NCI-H2081 (cell line): ENCODE measurements around the gene UBASH3B.

Experiments
- DNase-seq, 2 experiments: peaks; one replicate each; lab custom pipeline; 2025; lab: John Stamatoyannopoulos, UW

The UBASH3B gene

DNA sequence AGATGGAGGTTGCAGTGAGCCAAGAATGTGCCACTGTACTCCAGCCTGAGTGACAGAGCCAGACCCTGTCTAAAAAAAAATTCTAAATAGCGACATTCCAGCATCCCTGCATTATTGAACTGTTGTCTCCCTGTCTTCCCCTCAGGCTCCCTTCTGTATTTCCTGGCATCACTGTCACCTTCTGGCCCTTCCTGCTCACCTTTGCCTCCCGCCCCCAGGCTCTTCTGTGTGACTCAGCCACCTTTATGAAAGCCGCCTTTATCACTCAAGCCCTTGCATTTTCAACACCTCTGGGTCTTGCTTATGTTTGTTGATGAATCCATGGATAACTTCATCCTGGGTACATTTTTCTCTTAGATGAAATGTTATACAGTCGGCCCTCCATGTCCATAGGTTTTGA lies 21.1 kb downstream of the UBASH3B start:
- DNase-seq, result no peak

DNA sequence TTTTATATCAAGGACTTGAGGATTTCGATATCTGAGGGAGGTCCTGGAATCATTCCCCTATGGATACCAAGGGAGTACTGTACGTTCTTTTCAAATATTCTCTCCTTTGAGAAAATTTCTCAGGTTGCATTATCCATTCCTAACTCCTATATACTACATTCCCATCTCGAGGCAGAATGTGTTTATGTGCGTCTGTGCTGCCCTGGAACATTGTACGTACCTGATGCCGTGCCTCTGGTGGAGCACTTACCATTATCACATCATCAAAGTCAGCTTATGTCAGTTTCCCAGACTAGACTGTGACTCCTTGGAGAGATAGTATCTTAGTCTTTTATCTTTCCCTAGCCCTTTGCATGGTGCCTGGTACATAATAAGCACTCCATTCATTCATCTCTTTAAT lies 21.7 kb downstream of the UBASH3B start:
- no peak for DNase-seq

DNA sequence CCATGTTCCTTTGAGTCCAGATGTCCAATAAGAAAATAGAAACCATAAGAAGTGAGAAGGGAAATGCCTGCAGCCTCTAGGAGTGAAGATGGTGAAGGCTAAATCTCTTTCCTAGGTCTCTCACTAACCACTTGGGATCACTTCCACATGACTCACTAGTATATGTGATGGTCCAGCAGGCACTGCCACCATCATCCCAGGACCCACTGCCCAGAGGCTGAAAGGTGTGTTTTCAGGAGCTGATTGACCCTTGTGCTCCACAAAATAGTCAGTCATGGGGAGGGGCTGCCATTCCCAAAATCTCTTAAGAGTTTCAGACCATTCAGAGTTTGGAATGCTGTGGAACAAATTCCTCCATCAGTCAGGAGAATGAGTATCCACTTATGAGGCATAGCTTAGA lies 22.9 kb downstream of the UBASH3B start:
- no peak for DNase-seq

DNA sequence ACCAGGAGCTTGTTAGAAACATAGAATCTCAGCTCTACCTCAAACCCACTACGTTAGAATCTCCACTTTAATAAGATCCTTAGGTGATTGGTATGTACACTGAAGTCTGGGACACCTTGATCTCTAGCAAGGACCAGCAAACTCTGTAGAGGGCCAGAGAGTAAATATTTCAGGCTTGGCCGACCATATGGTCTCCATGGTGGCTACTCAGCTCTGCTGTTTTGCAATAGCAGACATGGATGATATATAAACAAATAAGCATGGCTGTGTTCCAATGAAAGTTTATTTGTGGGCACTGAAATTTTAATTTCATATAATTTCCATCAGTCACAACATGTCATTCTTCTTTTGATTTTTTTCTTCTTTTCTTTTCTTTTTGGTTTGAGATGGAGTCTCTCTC lies 23.9 kb downstream of the UBASH3B start:
- DNase-seq, result no peak

DNA sequence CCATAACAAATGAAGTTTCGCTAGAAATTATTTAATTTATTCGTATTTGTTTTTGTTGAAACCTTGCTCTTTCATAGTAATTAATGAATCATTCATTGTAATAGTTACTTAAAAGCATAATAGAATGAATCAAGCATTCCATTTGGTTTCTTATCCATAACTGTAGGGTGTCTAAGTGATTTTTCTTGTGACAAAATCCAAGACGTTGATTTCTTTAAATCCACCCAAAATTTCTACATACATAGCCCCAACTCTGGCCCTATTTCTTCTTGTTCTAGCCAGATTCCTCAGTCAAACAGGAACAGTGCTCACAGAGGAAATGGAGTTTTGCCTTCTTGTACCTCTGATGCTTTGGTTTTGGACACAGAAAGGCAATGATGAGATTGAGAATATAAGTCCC lies 25.5 kb downstream of the UBASH3B start:
- no peak for DNase-seq

DNA sequence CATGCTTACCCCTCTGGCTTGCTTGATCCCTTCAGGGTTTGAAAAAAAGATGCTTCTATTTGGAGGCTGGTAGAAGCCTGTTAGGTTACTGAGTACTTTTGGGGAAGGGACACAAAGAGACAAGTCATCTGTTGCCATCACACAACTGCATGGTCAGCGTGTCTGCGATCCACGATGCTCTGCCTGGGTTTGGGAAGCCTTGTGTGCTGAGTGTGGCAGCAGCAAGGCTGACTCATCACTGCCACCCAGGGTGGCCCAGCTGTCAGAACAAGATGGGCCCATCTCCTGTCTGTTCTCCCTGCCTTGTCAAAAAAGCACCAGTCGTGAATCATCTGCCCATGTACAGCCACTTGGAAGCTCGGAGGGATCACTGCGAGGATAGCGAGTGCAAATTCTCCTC lies 26.2 kb downstream of the UBASH3B start:
- DNase-seq, result no peak

DNA sequence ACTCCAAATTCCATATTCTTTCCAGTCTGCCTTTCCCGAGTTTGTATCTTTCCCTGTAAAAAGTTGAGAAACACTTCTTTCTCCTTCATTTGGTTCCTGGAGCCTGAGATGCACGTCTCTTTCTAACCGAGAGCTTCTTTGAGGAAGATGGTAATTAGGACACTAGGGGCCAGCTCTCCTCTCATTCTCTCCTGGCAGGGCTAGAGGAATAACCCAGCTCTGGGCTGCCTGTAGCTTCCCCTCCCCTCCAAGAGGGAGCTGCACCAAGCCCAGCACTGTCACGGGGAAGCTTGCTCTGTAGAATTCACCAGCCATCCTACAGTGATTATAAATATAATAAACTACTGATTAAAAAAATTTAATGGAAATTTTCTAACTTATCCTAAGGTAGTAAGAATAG lies 26.9 kb downstream of the UBASH3B start:
- DNase-seq, result no peak

DNA sequence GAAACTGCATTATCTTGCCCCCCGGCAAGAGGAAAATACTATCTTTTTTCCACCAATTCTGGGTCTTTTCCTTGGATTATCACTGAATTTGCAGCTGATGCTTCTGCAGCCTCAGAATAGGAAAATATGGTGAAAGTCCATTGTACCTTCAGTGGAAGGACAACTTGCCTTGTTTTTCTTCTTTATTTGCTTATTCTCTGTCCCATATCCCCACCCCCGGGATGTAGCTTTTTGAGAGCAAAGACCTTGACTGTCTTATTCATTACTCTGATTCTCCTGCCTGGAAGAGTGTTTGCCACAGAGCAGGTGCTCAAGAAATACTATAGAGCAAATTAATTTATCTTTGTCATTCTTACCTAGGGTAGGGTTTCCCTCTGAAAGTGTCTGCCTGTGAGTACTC lies 29.5 kb downstream of the UBASH3B start:
- DNase-seq, result no peak

DNA sequence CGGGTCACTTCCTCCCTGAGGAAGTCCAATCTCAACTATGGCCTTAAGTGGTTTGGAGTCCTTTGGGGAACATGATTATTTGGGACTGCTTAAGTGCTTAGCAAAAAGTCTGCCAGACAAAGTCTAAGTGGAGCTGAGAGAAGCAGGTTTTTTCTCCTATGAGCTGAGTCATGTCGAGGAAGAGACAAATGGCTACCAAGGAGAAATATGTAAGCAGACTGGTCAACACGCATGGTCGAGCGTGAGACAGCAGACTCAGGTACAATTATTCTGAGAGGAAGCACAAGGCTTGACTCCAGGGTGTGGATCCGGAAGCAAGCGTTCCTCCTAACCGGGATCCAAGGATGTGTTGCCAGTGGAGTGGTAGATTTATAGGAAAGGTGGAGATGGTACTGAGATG lies 30.6 kb downstream of the UBASH3B start:
- no peak for DNase-seq

DNA sequence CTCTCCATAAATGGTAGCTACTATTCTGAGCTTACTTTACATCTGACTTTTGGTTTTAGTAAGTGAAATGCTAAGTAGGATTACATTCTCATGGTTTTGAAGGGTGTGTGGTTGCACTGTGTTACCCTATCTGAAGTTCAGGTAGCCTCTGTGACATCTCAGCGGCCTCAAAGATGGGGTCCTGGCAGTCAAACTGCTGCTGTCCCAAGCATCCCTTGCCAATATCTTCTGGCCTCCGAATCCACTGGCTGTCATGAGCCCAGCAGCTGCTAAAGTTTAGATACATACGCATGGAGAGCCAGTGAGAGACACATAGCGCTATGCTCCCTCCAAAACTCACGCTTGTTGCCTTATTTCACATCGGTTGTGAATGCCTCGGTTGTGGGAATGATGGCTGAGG lies 34.9 kb downstream of the UBASH3B start:
- no peak for DNase-seq

DNA sequence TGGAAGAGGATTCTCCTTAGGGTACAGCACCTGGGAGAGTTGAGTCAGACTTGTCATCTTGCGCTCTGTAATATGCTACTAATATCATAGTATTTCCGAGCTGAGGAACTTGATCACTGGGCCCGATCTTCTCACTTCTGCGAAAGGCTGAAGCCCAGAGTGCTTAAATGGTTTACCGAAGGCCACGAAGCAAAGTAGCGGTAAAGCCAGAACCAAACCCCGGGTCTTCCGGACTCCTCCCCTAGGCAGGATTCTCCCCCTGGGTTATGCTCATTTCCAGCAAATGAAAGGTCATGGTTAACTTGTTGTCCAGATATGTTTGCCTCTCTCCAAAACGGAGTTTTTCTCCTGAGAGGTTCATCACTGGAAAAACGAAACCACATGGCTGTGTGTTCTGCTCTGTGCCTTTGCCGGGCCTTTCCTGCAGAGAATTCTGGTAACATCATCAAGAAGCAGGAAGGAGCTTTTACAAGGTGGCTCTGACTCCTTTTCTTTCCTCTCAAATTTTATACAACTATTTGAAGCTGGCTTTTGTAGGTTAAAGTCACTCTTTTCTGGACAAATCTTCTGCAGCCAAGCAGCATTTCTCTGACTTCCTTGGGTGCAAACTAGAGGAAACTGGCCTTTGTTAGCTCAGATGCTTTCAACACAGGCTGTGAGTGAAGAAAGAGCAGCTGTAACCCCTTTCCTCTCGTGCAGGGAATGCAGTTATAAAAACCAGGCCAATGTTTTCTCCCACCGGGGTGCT lies 35.5 kb downstream of the UBASH3B start:
- DNase-seq, result no peak

DNA sequence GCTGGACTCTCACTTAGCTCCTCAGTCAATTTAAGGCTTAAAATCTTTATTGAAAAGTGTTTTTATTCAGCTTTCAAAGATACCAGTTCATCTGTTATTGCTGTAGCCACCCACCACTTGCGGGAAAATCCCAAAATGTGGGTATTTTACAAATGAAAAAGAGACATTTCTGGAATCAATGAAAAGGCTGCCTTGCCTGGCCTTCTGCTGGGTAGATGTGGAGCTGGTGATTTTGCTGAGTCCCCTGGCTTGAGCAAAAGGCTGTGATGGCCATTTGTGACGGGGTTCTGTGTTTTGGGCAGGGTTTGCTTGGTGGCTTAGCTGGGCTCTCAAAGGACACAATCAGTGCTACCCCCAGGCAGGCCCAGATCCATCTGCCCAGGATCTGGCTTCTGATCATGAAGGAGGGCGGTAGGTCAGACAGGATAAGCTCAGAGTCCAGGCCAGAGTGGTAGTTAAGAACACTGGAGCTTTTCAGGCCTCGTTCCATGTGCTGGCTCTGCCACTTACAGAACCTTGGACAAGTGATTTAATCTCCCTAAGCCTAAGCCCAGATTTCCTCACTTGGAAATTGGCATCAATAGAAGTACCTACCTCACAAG lies 36.1 kb downstream of the UBASH3B start:
- DNase-seq, result no peak

DNA sequence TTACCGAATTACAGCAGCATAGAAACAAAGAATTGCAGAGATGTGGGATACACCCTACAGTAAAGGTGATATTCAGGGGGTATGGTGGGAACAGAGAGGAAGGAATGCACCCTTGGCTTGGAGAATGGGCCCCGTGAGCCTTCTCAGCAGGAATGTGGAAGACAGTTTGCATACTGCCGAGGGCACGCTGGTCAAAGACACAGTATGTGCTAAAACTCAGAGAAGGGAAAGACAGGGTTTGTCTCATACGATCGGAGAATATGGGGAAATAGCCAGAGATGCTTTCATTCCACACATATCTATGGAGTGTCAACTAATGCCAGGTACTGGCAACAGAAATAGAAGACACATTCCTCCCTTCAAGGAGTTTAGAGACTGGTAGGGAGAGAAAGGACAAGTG lies 36.9 kb downstream of the UBASH3B start:
- DNase-seq, result no peak

DNA sequence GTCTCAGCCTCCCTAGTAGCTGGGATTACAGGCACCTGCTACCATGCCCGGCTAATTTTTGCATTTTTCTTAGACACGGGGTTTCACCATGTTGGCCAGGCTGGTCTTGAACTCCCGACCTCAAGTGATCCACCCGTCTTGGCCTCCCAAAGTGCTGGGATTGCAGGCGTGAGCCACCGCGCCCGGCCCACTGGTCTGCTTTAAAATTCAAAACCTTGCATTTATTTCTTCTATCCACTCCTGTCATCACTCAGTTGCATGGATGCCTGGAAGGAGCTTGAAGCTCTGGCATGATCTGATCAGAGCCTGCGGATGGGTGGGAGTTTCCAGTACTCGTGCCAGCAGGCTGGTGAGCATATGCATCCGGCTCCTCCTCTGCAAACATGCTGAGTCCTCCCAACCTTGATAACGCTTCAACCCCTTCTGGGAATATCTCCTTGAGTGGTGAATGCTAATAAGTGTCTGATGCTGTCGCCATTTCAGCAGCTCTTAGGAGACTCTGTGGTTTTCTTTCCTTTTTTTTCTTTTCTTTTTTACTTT lies 39.6 kb downstream of the UBASH3B start:
- DNase-seq, result no peak

DNA sequence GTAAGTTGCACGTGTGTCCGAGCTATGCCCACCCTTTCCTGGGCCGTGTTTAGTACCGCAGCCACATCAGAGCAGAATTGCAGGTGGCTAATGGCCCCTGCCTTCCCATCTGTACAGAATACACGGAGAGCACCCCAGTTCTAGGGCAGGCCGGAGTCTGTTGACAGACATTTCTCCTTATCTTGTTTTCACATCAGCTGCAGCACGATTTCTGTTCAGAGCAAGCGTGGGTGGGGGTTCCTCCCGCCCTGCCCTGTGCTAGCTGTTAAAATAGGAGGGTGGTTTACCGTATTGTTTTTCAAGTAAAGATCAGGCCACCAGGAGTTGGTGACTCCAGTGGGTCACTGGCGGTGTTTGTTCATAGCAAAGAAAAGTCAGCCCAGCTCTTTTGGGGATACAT lies 41.1 kb downstream of the UBASH3B start:
- DNase-seq, result no peak

DNA sequence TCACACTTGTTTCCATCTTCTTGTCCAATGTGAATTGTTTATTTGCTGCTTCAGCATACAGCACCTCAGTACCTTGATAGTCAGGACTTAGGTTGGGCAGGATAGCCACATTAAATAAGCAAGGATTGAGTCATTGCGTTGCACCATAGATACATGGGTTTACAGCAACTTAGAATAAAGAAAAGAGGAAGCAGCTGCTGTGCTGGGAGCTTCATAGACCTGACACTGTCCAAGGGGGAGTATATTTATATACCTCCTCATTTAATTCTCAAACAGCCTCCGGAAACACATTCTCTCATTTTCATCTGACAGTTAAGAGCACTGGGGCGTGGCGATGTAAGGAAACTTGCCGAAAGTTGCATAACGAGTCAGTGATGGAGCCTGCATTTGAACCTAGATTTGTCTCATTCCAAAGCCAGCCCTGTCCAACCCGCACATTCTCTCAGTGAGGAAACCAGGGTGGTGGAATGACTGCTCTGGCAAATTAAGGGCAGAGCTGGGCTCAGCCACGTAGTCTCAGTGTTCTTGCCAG lies 42.2 kb downstream of the UBASH3B start:
- DNase-seq, result no peak

DNA sequence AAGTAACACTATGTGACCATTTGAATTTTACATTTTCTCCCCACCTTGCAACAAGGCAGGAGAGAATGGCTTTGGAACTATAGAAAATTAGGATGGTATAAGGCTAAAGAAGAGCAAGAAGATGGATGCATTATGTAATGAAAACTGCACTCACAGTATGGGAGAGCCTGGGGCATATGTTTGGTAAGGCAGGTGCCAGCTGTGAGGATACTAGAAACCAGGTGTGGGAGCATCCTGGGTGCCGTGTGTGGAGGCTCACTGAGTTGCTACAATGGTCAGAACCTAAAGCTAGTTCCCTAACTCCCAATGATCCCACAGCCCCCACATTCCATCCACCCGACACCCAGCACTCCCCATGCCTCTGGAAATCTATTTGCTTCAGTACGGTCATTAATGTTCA lies 42.9 kb downstream of the UBASH3B start:
- DNase-seq, result no peak

DNA sequence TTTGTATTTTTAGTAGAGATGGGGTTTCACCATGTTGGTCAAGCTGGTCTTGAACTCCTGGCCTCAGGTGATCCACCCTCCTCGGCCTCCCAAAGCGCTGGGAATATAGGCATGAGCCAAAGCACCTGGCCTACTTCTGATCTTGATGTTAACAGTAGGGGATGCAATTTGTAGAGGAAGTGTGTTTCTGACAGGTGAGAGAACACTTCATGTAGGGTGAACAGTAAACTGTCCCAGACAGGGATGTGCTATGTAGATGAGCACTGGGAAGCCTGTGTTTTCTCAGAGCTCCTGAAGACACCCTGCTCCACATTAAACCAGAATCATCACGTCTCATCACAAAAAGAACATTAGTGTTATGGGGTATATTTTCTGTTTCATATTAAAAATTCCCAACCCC lies 45.1 kb downstream of the UBASH3B start:
- DNase-seq, result no peak

DNA sequence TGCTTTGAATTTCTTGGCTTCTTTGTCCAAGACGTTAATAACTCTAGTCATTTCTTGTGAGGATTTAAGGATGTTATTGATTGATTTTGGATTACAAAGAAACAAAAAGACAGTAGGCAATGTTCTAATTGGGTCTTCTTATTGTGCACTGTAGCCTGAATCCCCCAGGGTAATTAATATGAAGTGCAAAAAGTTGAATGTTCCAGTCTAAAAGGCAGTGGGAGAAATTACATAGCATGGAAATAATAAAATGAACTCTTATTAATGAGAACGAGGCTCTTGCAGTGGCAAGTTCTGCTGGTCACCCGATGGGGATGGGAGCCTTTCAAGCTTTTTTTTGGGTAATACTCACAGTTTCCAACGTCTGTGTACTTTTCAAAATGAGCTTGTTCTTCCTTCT lies 45.6 kb downstream of the UBASH3B start:
- DNase-seq, result no peak

DNA sequence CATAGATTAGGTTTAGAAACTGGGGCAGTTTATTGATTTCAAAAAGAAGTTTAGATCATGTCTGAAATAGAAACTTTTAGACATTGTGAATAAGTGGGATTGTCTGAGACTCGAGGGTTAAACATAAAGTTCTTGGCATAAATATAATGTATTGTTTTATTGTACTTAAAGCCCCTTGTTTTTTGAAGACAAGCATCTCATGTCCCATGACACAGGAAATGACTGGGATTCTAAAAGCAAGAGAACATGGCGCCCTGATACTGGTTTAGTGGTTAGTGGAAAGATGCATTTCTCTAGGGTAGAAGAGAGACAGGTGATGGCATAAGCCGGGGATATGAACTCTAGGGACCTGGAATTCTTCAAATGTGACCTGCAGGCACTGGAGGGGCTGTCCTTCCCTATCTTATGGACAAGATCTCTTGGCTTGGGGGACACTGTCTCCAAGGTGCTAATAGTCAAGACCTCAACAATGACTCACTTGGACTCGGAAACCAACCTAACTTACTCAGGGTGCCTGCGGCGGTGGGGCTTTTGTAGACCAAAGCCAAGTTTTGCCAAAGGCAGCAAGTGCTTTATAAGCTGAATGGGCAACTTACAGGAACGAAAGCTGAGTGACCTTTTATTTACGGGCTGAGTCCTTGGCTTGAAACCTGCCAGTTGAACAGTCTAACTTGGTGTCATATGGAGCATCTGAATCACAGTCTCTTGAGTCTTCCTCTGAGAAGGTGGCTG lies 48.2 kb downstream of the UBASH3B start:
- no peak for DNase-seq

DNA sequence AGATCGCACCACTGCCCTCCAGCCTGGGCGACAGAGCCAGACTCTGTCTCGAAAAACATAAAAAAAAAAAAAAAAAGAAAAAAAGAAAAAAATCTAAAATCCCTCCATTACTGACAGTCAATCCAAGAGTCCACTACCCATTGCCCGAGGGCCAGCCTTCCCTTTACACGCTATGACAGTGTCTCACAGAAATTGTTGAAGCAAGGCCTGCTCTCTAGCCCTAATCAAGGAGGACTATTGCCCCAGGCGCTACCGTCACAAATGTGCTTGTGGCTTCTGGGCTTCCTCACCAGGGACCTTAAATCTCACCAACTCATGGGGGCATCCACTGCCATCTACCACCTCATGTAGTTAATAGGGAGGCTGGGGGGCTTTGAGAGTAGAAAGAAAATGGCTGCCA lies 49.9 kb downstream of the UBASH3B start:
- no peak for DNase-seq

DNA sequence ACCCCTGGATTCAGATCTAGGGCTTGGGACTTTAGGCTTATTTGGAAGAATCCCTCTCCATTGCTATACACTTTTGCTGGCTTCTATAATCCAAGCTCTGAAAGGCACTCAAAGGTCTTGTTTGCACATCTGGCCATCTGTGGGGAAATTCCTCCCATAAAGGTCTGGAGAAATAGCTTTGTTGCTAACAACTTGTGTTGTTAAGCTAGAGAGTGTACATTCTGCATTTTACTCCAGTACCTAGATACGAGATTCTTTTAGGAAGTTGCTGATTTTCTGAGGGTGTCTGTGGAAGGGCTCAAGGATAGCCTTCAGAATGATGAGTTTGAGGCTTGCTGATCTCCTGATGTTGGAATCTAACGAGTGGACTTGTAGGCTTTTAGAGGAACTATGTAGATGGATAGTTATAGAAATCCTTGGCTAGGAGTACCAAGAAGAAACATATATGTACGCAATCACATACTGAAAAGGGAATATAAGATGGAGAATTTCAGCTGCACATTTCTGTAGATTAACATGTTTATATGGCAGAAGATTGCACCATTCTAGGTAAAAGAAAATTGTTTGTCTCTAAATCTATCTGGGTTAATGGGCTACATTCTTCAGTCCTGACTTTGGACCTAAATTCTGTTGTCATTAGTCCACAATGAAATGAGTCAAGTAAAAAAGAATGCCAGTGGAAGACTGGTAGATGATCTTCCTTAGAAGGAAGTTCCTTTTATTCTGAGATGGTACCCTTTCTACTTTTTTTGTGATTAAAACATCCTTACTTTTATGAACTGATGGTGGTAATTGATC lies 51.0 kb downstream of the UBASH3B start:
- DNase-seq, result no peak
